COLO829 (cell line): ENCODE data around the gene HPS3.

Source experiments
- DNase-seq: peaks from one replicate; pipeline ENCODE4 v3.0.0; 2012; ENCODE audit warnings: low spot score

HPS3 gene

DNA sequence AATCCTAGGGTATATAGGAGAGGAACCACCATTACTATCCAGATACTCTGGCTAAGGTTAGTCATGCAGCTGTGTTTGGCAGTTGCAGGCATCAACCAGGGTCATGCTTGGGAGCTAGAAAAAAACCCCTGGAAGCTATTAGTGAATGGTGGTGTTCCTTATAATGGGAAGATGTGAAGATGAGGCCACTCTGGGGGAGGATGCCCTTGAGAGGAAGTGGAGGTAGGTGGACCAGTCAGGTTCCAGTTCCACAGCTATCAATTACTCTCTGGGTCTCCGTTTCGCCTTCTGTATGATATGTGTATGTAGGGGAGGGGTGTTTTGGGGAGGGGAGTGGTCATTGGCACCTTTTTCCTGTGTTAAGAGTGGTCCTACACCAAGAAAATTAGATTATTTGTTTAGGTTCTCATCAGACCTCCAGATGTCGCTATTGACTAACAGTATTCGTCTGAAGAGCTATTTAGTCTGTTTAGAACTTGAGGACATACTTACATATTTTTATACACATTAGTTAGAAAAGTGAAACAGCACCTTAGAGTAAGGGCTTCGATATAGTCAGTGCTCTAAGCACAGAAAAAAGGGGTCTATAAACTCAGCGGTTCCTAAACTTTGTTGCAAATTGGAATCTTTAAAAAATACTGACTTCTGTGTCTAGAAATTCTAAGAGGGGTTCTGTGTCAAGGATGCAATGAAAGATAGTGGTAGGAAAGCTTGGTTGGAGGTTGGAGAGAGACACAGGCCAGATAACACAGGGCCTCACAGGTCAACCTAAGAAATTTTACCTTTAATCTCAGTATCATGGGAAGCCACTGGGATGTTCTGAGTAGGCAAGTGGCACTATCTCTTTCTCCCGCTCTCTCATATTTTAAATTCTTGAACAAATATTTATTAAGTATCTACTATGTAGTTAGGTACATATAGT lies 9.1 kb upstream of the HPS3 start:
- peak; percentile 89 for DNase-seq

DNA sequence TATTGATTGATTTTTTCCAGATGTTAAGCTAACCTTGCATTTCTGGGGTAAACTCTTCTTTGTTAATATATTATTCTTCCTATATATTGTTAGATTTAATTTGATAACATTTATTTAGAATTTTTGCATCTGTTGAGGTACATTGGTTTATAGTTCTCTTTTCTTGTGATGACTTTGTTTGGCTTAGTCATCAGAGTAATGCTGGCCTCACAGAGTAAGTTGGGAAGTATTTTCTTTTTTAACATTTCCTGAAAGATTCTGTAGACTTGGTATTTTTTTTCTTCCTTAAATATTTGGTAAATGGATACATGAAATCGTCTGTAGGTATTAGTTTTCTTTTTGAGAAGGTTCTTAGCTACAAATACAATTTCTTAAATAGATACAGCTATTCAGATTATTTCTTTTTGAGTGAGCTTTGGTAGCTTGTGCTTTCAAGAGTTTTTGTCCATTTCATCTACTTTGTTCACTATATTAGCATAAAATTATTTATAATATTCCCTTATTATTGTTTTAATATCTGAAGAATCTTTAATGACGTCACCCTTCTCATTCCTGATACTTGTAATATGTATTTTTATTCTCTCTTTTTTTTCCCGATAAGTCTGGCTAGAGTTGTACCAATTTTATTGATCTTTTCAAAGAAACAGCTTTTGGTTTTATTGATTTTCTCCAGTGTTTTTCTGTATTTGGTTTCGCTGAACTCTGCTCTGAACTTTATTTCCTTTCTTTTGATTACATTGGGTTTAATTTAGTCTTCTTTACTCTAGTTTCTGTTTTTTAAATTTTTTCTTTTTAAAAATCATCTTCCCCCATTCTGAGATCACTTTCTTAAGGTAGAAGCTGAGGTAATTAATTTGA lies 6.5 kb upstream of the HPS3 start:
- no peak for DNase-seq

- DNase-seq, result no peak
These were observed 617 bp upstream of the HPS3 start for GRCh38 chr3:149128821-149129220.

- no peak for DNase-seq
These were observed 2.2 kb downstream of the HPS3 start for GRCh38 chr3:149131589-149131988.

DNA sequence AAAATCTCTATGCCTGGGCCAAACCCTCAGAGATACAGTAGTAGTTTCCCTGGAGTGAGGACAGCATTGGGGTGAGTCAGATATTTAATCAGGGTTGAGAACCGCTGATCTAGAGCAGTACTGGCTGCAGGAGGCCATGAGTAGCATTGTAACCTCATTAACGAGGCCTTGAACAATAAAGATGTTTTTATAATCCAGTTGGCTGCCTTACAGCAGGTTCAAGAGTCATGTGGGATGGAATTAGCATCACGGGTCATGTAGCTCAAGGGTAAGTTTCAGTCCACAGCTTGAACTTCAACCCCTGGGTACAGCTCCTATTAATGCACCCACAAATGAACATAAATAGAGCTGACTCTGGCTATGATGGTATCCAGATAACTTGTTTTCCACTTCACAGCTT lies 5.1 kb downstream of the HPS3 start:
- DNase-seq, result no peak

DNA sequence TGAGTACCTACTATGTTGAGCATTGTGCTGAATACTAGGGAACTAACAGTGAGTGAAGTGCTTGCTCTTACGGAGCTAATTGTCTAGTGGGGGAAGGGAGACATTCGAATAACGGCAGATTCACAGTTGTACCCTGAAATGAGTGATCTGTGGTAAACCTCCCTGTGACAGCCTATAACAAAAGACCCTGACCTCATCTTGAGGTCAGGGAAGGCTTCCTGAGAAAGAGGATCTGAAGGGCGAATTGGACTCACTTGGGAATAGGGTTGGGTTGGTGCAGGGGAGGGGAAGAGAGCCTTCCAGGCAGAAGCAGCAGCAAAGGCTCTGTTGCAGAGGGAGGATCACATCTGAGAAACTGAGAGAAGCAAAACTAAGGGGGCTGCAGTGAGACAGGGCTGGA lies 13.2 kb downstream of the HPS3 start:
- DNase-seq, result no peak

DNA sequence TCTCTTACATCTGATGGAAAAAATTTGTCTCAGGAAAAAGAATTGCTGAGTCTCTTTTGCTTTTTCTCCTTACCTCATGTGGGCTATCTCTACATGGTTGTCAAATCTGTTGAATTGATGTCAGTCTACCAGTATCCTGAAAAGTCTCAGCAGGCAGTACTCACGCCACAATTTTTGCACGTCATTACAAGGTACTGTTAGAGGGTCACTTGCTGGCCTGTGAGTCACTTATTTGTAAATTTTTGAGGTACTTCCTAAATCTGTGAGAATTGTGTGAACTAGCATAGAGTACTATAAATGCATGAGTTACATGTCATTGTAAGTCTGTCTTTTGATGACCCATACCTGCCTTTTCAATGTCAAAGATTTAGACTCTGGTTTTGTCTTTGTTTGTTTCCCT lies 15.9 kb downstream of the HPS3 start:
- DNase-seq, result no peak

DNA sequence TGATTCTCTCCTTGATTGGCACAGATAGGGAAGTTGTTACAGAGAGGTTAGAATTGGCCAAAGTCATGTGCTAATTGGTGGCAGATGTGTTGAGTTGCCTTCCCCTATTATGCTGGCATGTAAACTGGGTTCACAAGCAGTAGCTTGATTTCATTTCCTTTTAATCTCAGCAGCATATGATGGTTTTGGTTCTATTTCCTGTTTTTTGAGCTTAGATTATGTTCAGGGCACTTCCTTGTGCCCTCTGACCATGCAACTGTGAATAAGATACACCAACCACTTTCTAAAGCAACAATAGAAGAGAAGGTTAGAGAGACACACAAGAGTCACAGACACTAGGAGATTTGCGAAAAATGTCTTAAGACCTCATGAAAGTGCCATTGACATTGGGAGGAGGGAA lies 16.5 kb downstream of the HPS3 start:
- DNase-seq, result no peak

GRCh38 chr3:149150436-149150835 lies 21.0 kb downstream of the HPS3 start:
- DNase-seq, result no peak

- no peak for DNase-seq
These were observed 22.4 kb downstream of the HPS3 start for GRCh38 chr3:149151843-149152242.

GRCh38 chr3:149152420-149152819 lies 23.0 kb downstream of the HPS3 start:
- DNase-seq, result no peak

DNA sequence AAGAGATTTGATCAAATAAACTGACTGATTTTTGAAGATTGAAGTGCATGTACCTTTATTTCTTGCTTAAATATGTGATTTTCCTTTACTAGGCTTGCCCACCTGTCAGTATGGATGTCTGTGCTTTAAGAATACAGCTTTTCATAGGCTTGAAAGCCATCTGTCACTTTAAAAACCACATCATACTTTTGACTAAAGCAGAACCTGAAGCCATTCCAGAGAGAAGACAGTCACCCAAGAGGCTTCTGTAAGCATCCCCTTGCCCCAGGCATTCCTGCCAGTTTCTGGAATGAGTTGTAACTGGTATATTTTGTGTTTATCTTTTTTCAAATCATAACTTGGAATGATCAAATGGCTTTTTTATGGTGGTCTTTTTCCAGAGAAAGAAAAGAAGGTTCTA lies 24.0 kb downstream of the HPS3 start:
- no peak for DNase-seq

- no peak for DNase-seq
These were observed 31.4 kb downstream of the HPS3 start for GRCh38 chr3:149160754-149161300.

DNA sequence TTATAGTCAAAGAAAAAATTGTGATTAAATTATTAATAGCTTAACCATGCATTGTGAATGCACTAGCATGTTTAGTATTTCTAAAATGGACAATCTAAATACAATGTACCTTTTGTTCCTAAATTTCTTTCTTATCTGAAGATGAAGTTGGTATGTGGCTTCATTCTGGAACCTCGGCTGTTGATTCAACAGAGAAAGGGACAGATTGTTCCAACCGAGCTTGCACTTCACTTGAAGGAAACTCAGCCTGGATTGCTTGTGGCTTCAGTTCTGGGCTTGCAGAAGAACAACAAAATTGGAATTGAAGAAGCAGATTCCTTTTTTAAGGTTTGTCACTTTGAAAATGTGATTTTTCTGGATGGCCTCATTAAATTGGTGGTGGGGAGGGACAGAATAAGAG lies 32.6 kb downstream of the HPS3 start:
- DNase-seq, result peak; percentile 85

DNA sequence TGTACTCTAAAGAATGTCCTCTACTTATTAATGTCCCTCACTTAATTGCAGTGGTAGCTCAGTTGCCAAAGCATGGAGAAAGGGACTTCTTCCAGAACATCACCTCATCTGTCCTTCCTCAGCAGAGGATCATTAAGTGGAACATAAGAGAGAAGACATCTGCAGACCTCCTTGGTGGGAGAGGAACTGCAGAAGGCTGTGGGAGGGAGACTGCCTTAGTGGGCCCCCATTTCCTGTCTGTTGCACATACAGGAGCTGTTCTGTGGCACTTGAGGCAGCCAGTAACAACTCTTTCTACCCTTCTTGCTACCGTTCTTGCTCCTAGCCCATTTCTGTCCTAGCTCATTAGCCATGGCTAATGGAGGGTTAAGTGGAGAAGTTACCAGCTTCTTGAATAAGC lies 33.6 kb downstream of the HPS3 start:
- no peak for DNase-seq

- no peak for DNase-seq
These were observed 38.5 kb downstream of the HPS3 start for GRCh38 chr3:149167898-149168297.

- DNase-seq, result no peak
These were observed 41.2 kb downstream of the HPS3 start for GRCh38 chr3:149170672-149171071.

DNA sequence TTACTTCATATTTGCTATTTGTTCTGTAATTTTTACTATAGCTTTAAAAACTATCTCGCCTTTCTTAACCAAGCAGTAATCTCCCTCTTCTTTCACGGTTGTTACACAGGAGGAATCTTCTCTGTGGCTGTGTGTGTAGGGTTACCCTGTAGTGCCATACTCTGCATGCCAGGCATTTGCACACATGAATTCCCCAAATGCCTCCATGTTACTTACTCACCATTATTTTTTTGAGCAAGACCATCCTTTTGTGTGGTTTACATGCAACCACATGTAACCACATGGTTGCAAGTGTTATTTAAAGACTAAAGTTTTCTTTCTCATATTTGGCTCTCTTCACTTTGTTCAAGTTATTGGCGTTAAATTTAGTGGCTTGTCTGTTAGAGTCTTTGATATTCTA lies 45.5 kb downstream of the HPS3 start:
- no peak for DNase-seq

DNA sequence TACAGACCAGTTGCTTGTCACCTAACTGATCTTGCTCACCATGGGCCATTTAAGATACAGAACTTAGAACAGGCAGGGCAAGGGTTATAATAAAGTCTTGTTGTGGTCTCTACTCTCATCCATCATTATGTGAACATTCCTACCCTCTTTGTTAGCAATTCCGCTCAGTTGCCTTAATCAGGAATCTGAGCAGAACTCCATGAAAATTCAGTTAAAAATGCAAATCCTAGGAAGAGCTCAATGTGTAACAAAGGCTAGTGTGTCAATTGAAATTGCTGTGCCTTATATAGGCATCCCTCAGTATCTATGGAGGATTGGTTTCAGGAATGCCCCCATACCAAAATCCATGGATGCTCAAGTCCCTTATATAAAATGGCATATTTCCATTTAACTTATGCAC lies 47.7 kb downstream of the HPS3 start:
- DNase-seq, result no peak

GRCh38 chr3:149179220-149179619 lies 49.8 kb downstream of the HPS3 start:
- DNase-seq, result no peak

DNA sequence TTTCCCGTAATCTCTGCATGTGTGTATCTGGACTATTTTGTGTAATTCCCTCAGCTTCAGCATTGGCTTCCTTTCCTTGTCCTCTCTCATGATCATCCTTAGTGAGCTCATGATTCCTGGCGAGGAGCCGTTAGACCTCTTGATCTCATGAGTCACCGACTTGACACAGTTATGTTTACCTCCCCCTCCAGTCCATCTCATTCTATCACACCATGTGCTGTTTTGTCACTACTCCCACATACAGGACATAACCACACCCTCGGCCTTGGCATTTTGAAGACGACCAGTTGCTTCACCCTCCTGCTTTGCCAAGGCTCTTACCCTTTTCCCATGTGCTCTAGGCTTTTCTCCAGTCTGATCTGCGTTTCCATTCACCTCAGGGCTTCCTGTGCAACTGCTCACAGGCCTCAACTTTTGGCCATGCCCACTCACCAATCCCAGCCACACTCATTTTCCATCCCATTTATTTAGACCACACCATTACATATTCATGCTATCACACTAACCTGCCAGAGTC lies 50.7 kb downstream of the HPS3 start:
- DNase-seq, result peak; percentile 99

- no peak for DNase-seq
These were observed 51.7 kb downstream of the HPS3 start for GRCh38 chr3:149181182-149181581.

GRCh38 chr3:149186219-149186618 lies 56.8 kb downstream of the HPS3 start:
- DNase-seq, result no peak
